Neural cell (in vitro differentiated cells): ENCODE measurements around the gene GAB2. TPM values are rescaled to one million over a fixed set of nuclear protein-coding genes. Genes with fewer than 3 reads are reported as not detected.

Experiments used
- H2AFZ ChIP-seq: fragments of 200-600, 300-800 bp; sonication (generic), shearing (Covaris generic); 2 replicates; pipeline ENCODE4 v1.6.0; 2014; ENCODE audit warnings: low read depth, mild to moderate bottlenecking, antibody characterized with exemption, low read length, moderate library complexity
- H3F3A ChIP-seq: fragments of 200-600 bp; shearing (Covaris generic); 2 replicates; pipeline ENCODE4 v1.6.1; 2016; ENCODE audit warnings: mild to moderate bottlenecking, moderate library complexity, mixed read lengths, antibody characterized with exemption, low read length; ENCODE audit not compliant: insufficient read depth, poor library complexity, severe bottlenecking
- H3K27ac ChIP-seq: fragments of 200-600, 300-800 bp; sonication (generic), shearing (Covaris generic); 2 replicates; pipeline ENCODE4 v1.5.1; 2014; ENCODE audit warnings: mild to moderate bottlenecking, low read length, moderate library complexity
- H3K27me3 ChIP-seq: fragments of 300-800, 200-600 bp; sonication (generic), shearing (Covaris generic); 2 replicates; pipeline ENCODE4 v1.6.0; 2014; ENCODE audit warnings: mild to moderate bottlenecking, low read depth, low read length, moderate library complexity; ENCODE audit not compliant: insufficient read depth
- H3K36me3 ChIP-seq: fragments of 300-800, 200-600 bp; sonication (generic), shearing (Covaris generic); 2 replicates; pipeline ENCODE4 v1.5.1; 2014; ENCODE audit warnings: mild to moderate bottlenecking, antibody characterized with exemption, low read length, moderate library complexity; ENCODE audit not compliant: insufficient read depth
- H3K4me2 ChIP-seq: fragments of 300-800, 200-600 bp; sonication (generic), shearing (Covaris generic); 2 replicates; pipeline ENCODE4 v1.6.0; 2014; ENCODE audit warnings: mild to moderate bottlenecking, low read length
- H3K4me3 ChIP-seq: fragments of 300-800, 200-600 bp; sonication (generic), shearing (Covaris generic); 2 replicates; pipeline ENCODE4 v1.5.1; 2014; ENCODE audit warnings: mild to moderate bottlenecking, low read length, moderate library complexity
- H3K79me2 ChIP-seq: fragments of 200-600 bp; shearing (Covaris generic); replicated peaks from 2 replicates; pipeline ENCODE4 v1.6.0; 2014; ENCODE audit warnings: mild to moderate bottlenecking, low read length, moderate library complexity; ENCODE audit not compliant: insufficient read depth
- H3K9ac ChIP-seq: fragments of 300-800, 200-600 bp; sonication (generic), shearing (Covaris generic); 2 replicates; pipeline ENCODE4 v1.6.1; 2016; ENCODE audit warnings: mild to moderate bottlenecking, low read length, mixed read lengths
- H3K9me2 ChIP-seq: fragments of 200-600 bp; shearing (Covaris generic); 2 replicates; pipeline ENCODE4 v1.6.1; 2016; ENCODE audit warnings: mild to moderate bottlenecking, low read length, mixed read lengths; ENCODE audit not compliant: insufficient read depth
- H3K9me3 ChIP-seq: fragments of 200-600, 300-800 bp; sonication (generic), shearing (Covaris generic); 2 replicates; pipeline ENCODE4 v1.6.1; 2016; ENCODE audit warnings: mild to moderate bottlenecking, mixed run types, low read length, moderate library complexity, mixed read lengths
- H4K20me1 ChIP-seq: fragments of 200-600 bp; shearing (Covaris generic); 2 replicates; pipeline ENCODE4 v1.6.1; 2016; ENCODE audit warnings: mild to moderate bottlenecking, mixed run types; ENCODE audit not compliant: insufficient read depth
- EP300 ChIP-seq: fragments of 450-650 bp; conservative IDR thresholded peaks from 2 replicates; pipeline ENCODE4 v1.6.1; 2014; ENCODE audit warnings: antibody characterized with exemption, mild to moderate bottlenecking, moderate library complexity; ENCODE audit not compliant: poor library complexity, severe bottlenecking
- EZH2 ChIP-seq: fragments of 200-600, 300-800 bp; shearing (Covaris generic), sonication (generic); IDR thresholded peaks from 2 replicates; pipeline ENCODE4 v1.6.1; 2014; ENCODE audit warnings: antibody characterized with exemption, low read length, borderline replicate concordance, mild to moderate bottlenecking; ENCODE audit not compliant: insufficient read depth, poor library complexity, severe bottlenecking
- MXI1 ChIP-seq: fragments of 450-650 bp; conservative IDR thresholded peaks from 2 replicates; pipeline ENCODE4 v1.6.1; 2014; ENCODE audit warnings: antibody characterized with exemption, mild to moderate bottlenecking; ENCODE audit not compliant: poor library complexity, severe bottlenecking
- POLR2AphosphoS5 ChIP-seq: IDR thresholded peaks from 2 replicates; pipeline ENCODE4 v1.6.1; 2012
- RAD21 ChIP-seq: fragments of 450-650 bp; conservative IDR thresholded peaks from 2 replicates; pipeline ENCODE4 v1.6.1; 2014; ENCODE audit warnings: antibody characterized with exemption, mild to moderate bottlenecking, moderate library complexity
- SMC3 ChIP-seq: fragments of 450-650 bp; conservative IDR thresholded peaks from 2 replicates; pipeline ENCODE4 v1.6.1; 2014; ENCODE audit warnings: antibody characterized with exemption, mild to moderate bottlenecking, moderate library complexity; ENCODE audit not compliant: poor library complexity
- TAF1 ChIP-seq: IDR thresholded peaks from 2 replicates; pipeline ENCODE4 v1.6.1; 2012; ENCODE audit warnings: low read depth
- polyA plus RNA-seq: library from polyadenylated mRNA; depleted of rRNA; stranded (reverse); fragments of >200 nt; gene quantifications from 2 replicates; pipeline ENCODE4 v1.2.3, GENCODE V29; 2014
- TF ChIP-seq, protein P1 (sequence below): fragments of 450-650 bp; IDR thresholded peaks from 2 replicates; pipeline ENCODE4 v1.5.1; 2014; ENCODE audit warnings: antibody characterized with exemption, mild to moderate bottlenecking, moderate library complexity; ENCODE audit not compliant: poor library complexity, severe bottlenecking
- TF ChIP-seq, protein P2 (sequence below): IDR thresholded peaks from 2 replicates; pipeline ENCODE4 v1.6.1; 2012; ENCODE audit warnings: borderline replicate concordance

Gene GAB2
- polyA plus RNA-seq, 1 donor from 2014 or later = 21.9 TPM

DNA sequence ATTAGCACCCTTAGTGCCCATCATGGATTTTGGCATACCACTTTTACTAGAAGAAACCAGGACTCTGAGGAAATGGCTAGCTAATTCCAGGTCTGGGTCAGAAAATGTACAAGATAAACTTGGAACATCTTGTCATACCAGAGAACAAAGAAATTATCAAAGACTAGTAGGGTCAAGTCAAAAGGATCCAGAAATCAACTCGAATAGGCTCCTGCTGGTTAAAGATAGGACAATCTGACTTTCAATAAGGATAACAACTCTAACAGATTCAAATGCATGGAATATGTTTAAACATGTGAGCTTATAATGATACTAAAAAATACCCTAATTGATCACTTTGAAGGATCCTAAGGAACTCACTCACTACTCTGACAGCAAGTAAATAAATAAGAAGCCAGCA is 18.9 kb downstream of the GAB2 start:
- H3K4me3 ChIP-seq = no peak overlapping the region
- H3K27ac ChIP-seq = no peak overlapping the region
- no peaks in the 10 kb centered on the region for H3F3A ChIP-seq
- H2AFZ ChIP-seq = no peak overlapping the region
- TF ChIP-seq, protein P1, sequence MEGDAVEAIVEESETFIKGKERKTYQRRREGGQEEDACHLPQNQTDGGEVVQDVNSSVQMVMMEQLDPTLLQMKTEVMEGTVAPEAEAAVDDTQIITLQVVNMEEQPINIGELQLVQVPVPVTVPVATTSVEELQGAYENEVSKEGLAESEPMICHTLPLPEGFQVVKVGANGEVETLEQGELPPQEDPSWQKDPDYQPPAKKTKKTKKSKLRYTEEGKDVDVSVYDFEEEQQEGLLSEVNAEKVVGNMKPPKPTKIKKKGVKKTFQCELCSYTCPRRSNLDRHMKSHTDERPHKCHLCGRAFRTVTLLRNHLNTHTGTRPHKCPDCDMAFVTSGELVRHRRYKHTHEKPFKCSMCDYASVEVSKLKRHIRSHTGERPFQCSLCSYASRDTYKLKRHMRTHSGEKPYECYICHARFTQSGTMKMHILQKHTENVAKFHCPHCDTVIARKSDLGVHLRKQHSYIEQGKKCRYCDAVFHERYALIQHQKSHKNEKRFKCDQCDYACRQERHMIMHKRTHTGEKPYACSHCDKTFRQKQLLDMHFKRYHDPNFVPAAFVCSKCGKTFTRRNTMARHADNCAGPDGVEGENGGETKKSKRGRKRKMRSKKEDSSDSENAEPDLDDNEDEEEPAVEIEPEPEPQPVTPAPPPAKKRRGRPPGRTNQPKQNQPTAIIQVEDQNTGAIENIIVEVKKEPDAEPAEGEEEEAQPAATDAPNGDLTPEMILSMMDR = no peak
- TF ChIP-seq EZH2 = no peak
- peaks cover 55% of the 10 kb centered on the region for H3K79me2 ChIP-seq
- no peak overlapping the region for H3K4me2 ChIP-seq
- H3K27me3 ChIP-seq = no peaks in the 10 kb centered on the region
- H4K20me1 ChIP-seq = no peaks in the 10 kb centered on the region
- H3K9me3 ChIP-seq = no peaks in the 10 kb centered on the region
- no peaks in the 10 kb centered on the region for H3K9me2 ChIP-seq
- H3K36me3 ChIP-seq = no peaks in the 10 kb centered on the region
- no peak overlapping the region for H3K9ac ChIP-seq

DNA sequence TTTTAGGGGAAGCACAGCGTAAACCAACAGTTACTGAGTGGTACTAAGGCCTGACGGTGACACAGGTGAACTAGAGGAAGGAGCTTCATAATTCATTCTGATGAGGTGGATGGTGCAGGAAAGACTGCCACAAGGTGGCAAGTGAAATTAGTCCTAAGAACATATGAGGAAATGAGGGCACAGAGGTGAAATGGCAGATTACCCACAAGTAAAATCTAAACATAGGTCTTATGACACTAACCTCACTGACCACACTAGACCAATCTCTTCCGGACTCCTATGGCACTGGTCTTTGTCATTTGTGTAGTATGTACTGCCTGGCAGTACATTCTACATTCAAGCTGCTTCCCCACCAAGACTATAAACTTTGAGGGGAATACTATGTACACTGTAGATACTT is 20.2 kb downstream of the GAB2 start:
- no peak overlapping the region for H3K4me3 ChIP-seq
- H3K36me3 ChIP-seq = no peaks in the 10 kb centered on the region
- peaks cover 62% of the 10 kb centered on the region for H3K79me2 ChIP-seq
- no peaks in the 10 kb centered on the region for H3K9me2 ChIP-seq
- H3K9ac ChIP-seq = no peak overlapping the region
- no peak overlapping the region for H3K27ac ChIP-seq
- H3K9me3 ChIP-seq = no peaks in the 10 kb centered on the region
- no peaks in the 10 kb centered on the region for H3F3A ChIP-seq
- H3K27me3 ChIP-seq = no peaks in the 10 kb centered on the region
- TF ChIP-seq RAD21 = no peak
- TF ChIP-seq POLR2AphosphoS5 = no peak
- TF ChIP-seq EZH2 = no peak
- TF ChIP-seq, protein P1 = no peak
- TF ChIP-seq, protein P2, sequence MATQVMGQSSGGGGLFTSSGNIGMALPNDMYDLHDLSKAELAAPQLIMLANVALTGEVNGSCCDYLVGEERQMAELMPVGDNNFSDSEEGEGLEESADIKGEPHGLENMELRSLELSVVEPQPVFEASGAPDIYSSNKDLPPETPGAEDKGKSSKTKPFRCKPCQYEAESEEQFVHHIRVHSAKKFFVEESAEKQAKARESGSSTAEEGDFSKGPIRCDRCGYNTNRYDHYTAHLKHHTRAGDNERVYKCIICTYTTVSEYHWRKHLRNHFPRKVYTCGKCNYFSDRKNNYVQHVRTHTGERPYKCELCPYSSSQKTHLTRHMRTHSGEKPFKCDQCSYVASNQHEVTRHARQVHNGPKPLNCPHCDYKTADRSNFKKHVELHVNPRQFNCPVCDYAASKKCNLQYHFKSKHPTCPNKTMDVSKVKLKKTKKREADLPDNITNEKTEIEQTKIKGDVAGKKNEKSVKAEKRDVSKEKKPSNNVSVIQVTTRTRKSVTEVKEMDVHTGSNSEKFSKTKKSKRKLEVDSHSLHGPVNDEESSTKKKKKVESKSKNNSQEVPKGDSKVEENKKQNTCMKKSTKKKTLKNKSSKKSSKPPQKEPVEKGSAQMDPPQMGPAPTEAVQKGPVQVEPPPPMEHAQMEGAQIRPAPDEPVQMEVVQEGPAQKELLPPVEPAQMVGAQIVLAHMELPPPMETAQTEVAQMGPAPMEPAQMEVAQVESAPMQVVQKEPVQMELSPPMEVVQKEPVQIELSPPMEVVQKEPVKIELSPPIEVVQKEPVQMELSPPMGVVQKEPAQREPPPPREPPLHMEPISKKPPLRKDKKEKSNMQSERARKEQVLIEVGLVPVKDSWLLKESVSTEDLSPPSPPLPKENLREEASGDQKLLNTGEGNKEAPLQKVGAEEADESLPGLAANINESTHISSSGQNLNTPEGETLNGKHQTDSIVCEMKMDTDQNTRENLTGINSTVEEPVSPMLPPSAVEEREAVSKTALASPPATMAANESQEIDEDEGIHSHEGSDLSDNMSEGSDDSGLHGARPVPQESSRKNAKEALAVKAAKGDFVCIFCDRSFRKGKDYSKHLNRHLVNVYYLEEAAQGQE = no peak
- TF ChIP-seq MXI1 = no peak
- TF ChIP-seq EP300 = no peak
- no peak for TF ChIP-seq TAF1
- no peak for TF ChIP-seq SMC3
- no peak overlapping the region for H3K4me2 ChIP-seq
- no peaks in the 10 kb centered on the region for H4K20me1 ChIP-seq
- no peak overlapping the region for H2AFZ ChIP-seq
